ENCODE results near the gene PRDM7. TPM values are rescaled to one million over a fixed set of nuclear protein-coding genes. Genes with fewer than 3 reads are reported as not detected.
A peak's percentile ranks its signal among the peaks of the same experiment; 100 is the strongest.

Gene PRDM7
- total and polyA plus RNA-seq, 5 donors = not detected

- DNase-seq = no peak
These were observed 56.8 kb downstream of the PRDM7 start for GRCh38 chr16:90020260-90020837.

GRCh38 chr16:90019543-90020259, 57.4 kb downstream of the PRDM7 start:
- Histone ChIP-seq H3K27me3 (ENCODE audit: control insufficient read depth, insufficient read depth) (no peaks in the 10 kb centered on the region), H3K4me3 (ENCODE audit: low read length) (peak overlapping the region; percentile 56), H3K27ac (ENCODE audit: low read length) (no peak overlapping the region), H3K4me1 (ENCODE audit: control insufficient read depth, insufficient read depth, low read length) (no peaks in the 10 kb centered on the region), H3K9me3 (ENCODE audit: control insufficient read depth, low read length) (no peaks in the 10 kb centered on the region)
- ATAC-seq (no peak), DNase-seq (no peak)
- intact Hi-C loops (cut with DNase I) = no loop called here
- WGBS = 2% methylated on average over 57 of the region's 57 CpGs

More at GRCh38 chr16:90020260-90020837, 56.8 kb downstream of the PRDM7 start:
- ATAC-seq = no peak
- H3K27ac ChIP-seq (ENCODE audit: low read length) = no peak overlapping the region
- 83% methylated on average over 9 of the region's 9 CpGs for WGBS
- H3K9me3 ChIP-seq (ENCODE audit: control insufficient read depth, low read length) = no peaks in the 10 kb centered on the region
- no peaks in the 10 kb centered on the region for H3K27me3 ChIP-seq (ENCODE audit: control insufficient read depth, insufficient read depth)
- no peaks in the 10 kb centered on the region for H3K4me1 ChIP-seq (ENCODE audit: control insufficient read depth, insufficient read depth, low read length)
- intact Hi-C loops (cut with DNase I) = no loop called here
- no peak overlapping the region for H3K4me3 ChIP-seq (ENCODE audit: low read length)

DNA sequence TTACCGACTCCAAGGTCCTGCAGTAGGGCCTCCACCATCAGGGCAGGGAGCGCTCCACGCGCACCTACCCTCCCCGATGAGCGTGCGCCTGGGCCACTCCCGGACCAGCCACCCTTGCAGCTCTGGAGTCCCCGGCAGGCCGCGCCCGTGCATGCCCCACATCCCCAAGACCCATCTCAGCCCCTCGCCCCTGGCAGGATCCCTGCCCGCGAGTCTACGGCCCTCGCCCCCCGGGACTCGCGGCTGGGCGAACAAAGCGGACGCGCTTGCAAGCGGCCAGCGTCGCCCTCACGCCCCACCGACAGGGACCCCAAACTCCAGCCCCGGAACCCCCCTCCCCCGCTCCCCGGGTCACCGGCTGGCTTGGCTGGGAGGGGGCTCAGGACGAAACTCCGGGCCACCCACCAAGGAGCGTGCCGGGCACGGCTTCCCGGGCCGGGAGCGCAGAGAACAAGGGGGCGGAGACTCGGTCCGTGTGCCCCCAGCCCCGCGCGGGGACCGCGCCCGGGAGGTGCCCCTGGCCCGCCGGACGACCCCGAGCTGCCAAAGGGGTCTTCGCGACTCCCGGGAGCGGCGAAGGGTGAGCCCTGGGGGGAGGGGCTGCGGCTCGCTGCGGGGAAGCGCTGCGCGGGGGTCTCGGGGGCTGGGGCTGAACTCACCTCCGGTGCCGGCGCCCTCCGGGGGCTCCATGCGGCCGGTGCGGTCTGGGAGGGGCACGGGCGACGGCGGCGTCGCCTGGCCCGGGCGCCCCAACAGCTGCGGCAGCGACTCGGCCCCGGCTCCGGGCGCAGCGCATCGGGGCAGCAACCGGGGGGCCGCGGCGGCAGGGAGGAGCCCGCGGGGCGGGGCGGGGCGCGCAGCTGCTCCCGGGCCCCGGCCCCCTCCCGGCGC, 58.2 kb downstream of the PRDM7 start, which contains the start of gene DBNDD1:
Gene DBNDD1, minus strand, starts transcription at position 805 of the 891 bp plus-strand sequence. Its CDS starts 115 bp downstream, at position 690.
- peak in 1 of 3 donors; percentile 61 for DNase-seq
- WGBS = 2% methylated on average over 103 of the region's 103 CpGs
- Histone ChIP-seq H3K4me1 (ENCODE audit: control insufficient read depth, insufficient read depth, low read length) (no peaks in the 10 kb centered on the region), H3K4me3 (ENCODE audit: low read length) (peak within 1 kb of the TSS; percentile 56), H3K9me3 (ENCODE audit: control insufficient read depth, low read length) (no peaks in the 10 kb centered on the region), H3K27ac (ENCODE audit: low read length) (no peak within 1 kb of the TSS), H3K27me3 (ENCODE audit: control insufficient read depth, insufficient read depth) (no peaks in the 10 kb centered on the region)
- intact Hi-C loops (cut with DNase I) = no loop called here
- no peak for ATAC-seq

GRCh38 chr16:90018297-90018651, 58.9 kb downstream of the PRDM7 start:
- 57% methylated on average over 7 of the region's 7 CpGs for WGBS

GRCh38 chr16:90016339-90016950, 60.7 kb downstream of the PRDM7 start:
- no peak overlapping the region for H3K4me3 ChIP-seq (ENCODE audit: low read length)
- H3K9me3 ChIP-seq (ENCODE audit: control insufficient read depth, low read length) = no peaks in the 10 kb centered on the region
- H3K27ac ChIP-seq (ENCODE audit: low read length) = no peak overlapping the region
- intact Hi-C loops (cut with DNase I) = no loop called here
- ATAC-seq (peak in 1 of 2 donors; percentile 13), DNase-seq (no peak)
- WGBS = 50% methylated on average over 11 of the region's 11 CpGs
- no peaks in the 10 kb centered on the region for H3K4me1 ChIP-seq (ENCODE audit: control insufficient read depth, insufficient read depth, low read length)
- H3K27me3 ChIP-seq (ENCODE audit: control insufficient read depth, insufficient read depth) = no peaks in the 10 kb centered on the region

More at GRCh38 chr16:90018297-90018651, 58.9 kb downstream of the PRDM7 start:
- Histone ChIP-seq H3K4me3 (ENCODE audit: low read length) (no peak overlapping the region), H3K27me3 (ENCODE audit: control insufficient read depth, insufficient read depth) (no peaks in the 10 kb centered on the region), H3K27ac (ENCODE audit: low read length) (no peak overlapping the region), H3K9me3 (ENCODE audit: control insufficient read depth, low read length) (no peaks in the 10 kb centered on the region), H3K4me1 (ENCODE audit: control insufficient read depth, insufficient read depth, low read length) (no peaks in the 10 kb centered on the region)
- DNase-seq (no peak), ATAC-seq (no peak)
- intact Hi-C loops (cut with DNase I) = no loop called here

DNA sequence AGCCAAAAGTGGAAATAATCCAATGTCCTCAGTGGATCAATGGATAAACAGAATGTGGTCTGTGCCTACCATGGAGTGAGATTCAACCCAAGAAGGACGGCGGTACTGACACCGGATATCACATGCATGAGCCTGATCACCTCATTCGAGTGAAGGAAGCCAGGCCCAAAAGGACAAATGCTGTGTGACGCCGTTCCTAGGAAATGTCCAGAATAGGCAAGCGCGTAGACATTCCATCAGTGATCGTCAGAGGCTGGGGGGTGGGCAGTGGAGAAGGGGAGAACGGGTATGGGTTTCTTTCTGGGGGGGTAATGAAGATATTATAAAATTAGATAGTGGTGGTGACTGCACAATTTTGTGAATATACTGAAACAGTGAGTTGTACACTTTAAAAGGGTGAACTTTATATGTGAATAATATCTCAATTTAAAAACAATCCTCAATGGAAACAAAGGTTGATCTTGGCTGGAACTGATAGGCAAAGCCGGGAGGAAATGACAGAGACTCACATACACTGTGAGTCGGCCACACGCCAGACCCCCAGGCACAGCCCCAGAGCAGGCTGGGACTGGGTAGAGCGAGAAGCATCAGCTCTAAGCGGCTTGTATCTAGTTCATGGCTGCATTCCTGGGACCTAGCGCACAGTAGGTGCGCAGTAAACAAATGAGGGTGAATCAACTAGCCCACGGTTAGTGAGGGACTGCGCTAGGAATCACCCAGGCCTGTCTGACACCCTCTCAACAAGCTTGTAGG, 61.4 kb downstream of the PRDM7 start:
- Histone ChIP-seq H3K27me3 (ENCODE audit: control insufficient read depth, insufficient read depth) (no peaks in the 10 kb centered on the region), H3K27ac (ENCODE audit: low read length) (no peak overlapping the region), H3K9me3 (ENCODE audit: control insufficient read depth, low read length) (no peaks in the 10 kb centered on the region), H3K4me3 (ENCODE audit: low read length) (no peak overlapping the region), H3K4me1 (ENCODE audit: control insufficient read depth, insufficient read depth, low read length) (no peaks in the 10 kb centered on the region)
- peak in 1 of 2 donors; percentile 73 for ATAC-seq
- intact Hi-C loops (cut with DNase I) = no loop called here
- peak in 1 of 3 donors; percentile 67 for DNase-seq
- 71% methylated on average over 19 of the region's 19 CpGs for WGBS

DNA sequence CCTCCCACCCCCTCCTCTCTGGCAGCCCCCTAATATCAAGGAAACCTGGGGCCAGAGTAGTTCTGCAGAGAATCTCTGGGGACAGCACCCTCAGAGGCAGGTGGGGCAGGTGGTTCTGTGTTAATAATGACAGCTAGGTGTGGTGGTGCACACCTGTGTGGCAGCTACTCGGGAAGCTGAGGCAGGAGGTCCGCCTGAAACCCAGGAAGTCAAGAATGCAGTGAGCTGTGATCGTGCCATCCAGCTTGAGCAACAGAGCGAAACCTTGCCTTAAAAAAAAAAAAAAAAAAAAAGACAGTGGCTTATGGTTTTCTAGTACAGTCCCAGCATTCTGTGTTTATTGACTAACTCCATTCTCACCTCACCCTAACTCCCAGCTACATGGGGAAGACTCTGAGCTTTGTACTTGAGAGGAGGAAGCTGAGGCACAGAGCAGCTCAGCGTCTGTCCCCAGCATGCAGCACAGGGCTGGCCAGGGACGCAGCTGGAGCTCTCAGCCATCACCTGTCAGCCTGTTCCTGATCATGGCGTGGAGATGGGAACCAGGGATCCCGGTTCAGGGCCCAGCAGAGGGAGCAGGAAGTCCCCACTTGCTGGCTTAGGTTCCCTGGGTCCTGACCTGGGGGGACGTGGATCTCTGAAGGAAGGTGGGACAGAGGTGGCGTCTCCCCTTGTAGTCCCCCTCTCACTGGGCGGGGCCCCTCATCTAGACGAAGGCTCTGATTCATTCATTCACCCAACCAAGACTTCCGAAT, 64.0 kb downstream of the PRDM7 start:
- intact Hi-C loops (cut with DNase I) = no loop called here
- no peaks in the 10 kb centered on the region for H3K4me1 ChIP-seq (ENCODE audit: control insufficient read depth, insufficient read depth, low read length)
- H3K4me3 ChIP-seq (ENCODE audit: low read length) = no peak overlapping the region
- no peaks in the 10 kb centered on the region for H3K27me3 ChIP-seq (ENCODE audit: control insufficient read depth, insufficient read depth)
- H3K9me3 ChIP-seq (ENCODE audit: control insufficient read depth, low read length) = no peaks in the 10 kb centered on the region
- ATAC-seq (no peak), DNase-seq (no peak)
- H3K27ac ChIP-seq (ENCODE audit: low read length) = no peak overlapping the region
- WGBS = 66% methylated on average over 13 of the region's 13 CpGs

GRCh38 chr16:90011908-90012501, 65.1 kb downstream of the PRDM7 start:
- H3K9me3 ChIP-seq (ENCODE audit: control insufficient read depth, low read length) = no peaks in the 10 kb centered on the region
- WGBS = 81% methylated on average over 12 of the region's 12 CpGs
- no peak overlapping the region for H3K27ac ChIP-seq (ENCODE audit: low read length)
- no peaks in the 10 kb centered on the region for H3K27me3 ChIP-seq (ENCODE audit: control insufficient read depth, insufficient read depth)
- ATAC-seq = no peak
- no peak overlapping the region for H3K4me3 ChIP-seq (ENCODE audit: low read length)
- H3K4me1 ChIP-seq (ENCODE audit: control insufficient read depth, insufficient read depth, low read length) = no peaks in the 10 kb centered on the region
- intact Hi-C loops (cut with DNase I) = no loop called here
- DNase-seq = no peak

DNA sequence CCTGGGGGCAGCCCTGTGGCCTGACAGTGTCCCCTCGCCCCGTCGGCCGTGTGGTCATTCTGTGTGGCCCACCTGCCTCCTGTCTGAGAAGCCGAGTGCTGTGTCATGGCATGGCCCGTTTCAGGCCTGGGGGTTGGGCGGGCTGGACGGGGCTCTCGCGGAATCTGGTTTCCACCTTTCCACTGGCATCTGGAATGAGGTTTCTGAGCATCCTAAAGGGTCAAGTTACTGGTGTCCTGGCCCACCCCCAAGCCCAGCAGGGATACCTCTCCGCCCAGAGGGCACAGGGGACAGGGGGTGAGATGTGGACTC, 65.7 kb downstream of the PRDM7 start:
- Histone ChIP-seq H3K27ac (ENCODE audit: low read length) (no peak overlapping the region), H3K4me1 (ENCODE audit: control insufficient read depth, insufficient read depth, low read length) (no peaks in the 10 kb centered on the region), H3K4me3 (ENCODE audit: low read length) (no peak overlapping the region), H3K9me3 (ENCODE audit: control insufficient read depth, low read length) (no peaks in the 10 kb centered on the region), H3K27me3 (ENCODE audit: control insufficient read depth, insufficient read depth) (no peaks in the 10 kb centered on the region)
- intact Hi-C loops (cut with DNase I) = no loop called here
- 75% methylated on average over 11 of the region's 11 CpGs for whole genome bisulfite sequencing
- no peak for DNase-seq
- ATAC-seq = no peak
